Peyer's patch (tissue), 4 donors: Measurements from ENCODE around the gene EDEM1.

Experiments used
- CTCF ChIP-seq, 6 experiments: fragments of 450-650 bp in 4 of 6; fragments of 200-600 bp in 2 of 6; sonication (generic) in 1 of 6; IDR thresholded peaks; one replicate each; pipeline ENCODE4 v1.5.1; 2017 to 2019; ENCODE audit warnings: antibody characterized with exemption in 6 of 6, mild to moderate bottlenecking in 3 of 6, moderate library complexity in 1 of 6
- POLR2A ChIP-seq, 2 donors: fragments of 450-650 bp; IDR thresholded peaks; one replicate each; pipeline ENCODE4 v1.5.1; 2017; ENCODE audit warnings: antibody characterized with exemption in 2 of 2, mild to moderate bottlenecking in 2 of 2, moderate library complexity in 2 of 2

DNA sequence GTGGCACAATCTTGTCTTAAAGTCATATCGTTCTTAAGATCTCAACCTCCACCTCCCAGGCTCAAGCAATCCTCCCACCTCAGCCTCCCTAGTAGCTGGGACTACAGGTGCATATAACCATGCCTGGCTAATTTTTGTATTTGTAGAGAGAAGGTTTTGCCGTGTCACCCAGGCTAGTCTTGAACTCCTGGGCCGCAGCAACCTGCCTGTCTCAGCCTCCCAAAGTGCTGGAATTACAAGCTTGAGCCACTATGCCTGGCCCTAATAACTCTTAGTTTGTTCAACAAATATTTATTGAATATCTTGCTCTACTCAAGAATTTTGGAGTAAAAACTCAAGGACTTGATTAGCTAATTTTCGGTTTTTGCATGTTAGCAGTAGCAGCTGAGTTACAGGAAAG, 19.4 kb upstream of the EDEM1 start:
- TF ChIP-seq CTCF (IDR thresholded peaks at IDR 0.05) (no peak), POLR2A (IDR thresholded peaks at IDR 0.05) (no peak)
